Fibroblast of the conjunctiva (primary cell): ENCODE measurements around the gene OR2G3.

Source experiments
- DNase-seq: peaks from one replicate; pipeline ENCODE4 v3.0.0-alpha.2; 2010; ENCODE audit warnings: low read depth

Gene OR2G3

DNA sequence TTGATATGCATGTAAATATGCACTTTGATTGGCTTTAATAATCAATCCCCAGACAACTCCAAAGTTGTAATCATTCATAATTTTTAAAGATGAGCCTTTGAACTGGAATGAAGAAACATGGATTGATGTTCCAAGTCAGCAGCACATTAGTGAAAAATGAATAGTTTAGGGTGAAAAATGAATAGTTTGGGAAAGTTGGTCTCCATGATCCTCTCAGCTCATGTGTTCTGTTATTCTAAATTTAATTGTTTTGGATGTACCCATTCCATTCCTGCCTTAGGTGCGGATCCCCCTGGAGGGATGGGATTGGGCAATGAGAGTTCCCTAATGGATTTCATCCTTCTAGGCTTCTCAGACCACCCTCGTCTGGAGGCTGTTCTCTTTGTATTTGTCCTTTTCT, at the start of gene OR2G3:
Gene OR2G3, plus strand, starts transcription at position 301 of the 400 bp plus-strand sequence. Its CDS starts 0 bp downstream, at position 301.
- no peak for DNase-seq

DNA sequence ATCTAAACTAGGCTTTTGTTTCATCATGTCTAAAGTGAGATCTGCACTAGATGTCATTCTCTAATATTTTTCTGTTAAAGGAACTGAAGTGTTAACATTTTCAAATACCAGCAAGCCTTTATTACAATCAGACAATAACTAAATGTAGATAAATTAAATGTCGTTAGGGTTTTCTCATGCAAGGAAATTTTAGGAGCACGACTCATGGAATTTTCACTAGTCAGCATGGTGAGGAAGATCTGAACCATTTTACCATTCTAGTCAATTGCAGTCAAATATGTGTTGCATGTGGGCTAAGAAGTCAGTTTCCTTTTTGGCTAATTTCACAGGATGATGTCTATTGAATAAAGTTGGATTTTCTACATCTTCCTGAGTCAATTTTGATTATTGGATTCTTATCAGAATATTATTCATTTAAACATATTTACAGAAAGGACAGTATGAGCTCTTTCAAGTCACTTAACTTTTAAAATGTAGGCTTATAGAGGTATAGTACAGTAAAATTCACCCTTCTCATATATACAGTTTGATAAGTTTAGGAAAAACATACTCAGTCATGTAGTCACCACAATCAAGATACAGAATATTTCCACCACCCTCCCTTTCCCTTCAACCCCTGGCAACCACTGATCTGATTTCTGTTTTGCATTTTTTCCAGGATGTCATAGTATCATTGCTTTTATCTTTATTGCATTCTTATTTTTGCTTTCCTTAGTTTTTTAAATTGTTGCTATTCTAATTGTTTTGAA, 47.3 kb upstream of the OR2G3 start:
- no peak for DNase-seq

- DNase-seq = no peak
These were observed 43.7 kb upstream of the OR2G3 start for GRCh38 chr1:247561711-247562110.

- DNase-seq = no peak
These were observed 43.2 kb upstream of the OR2G3 start for GRCh38 chr1:247562198-247562597.

- no peak for DNase-seq
These were observed 31.1 kb upstream of the OR2G3 start for GRCh38 chr1:247574236-247574635.

- DNase-seq = no peak
These were observed 30.7 kb upstream of the OR2G3 start for GRCh38 chr1:247574664-247575063.

GRCh38 chr1:247576514-247576913, 28.9 kb upstream of the OR2G3 start:
- DNase-seq = no peak

DNA sequence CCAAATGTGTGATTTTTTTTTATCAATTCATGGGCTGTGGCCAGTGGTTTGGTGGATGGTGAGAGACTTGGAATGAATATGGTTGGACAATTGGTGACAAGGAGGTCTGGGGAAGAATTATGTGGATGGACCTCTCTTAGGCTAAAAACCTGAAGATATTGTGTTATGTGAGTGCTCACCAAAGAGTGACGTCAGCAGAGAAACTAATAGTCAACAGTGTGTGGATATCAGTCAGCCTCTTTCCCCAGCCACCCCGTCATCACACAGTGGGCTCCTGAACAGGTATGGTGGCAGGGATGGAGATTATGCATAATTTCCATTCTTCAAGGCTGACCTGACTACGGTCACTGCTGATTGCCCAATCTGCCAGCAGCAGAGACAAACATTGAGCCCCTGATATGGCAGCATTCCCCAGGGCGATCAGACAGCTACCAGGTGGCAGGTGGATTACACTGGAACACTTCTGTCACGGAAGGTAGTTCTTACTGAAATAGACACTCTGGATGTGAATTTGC, 26.4 kb upstream of the OR2G3 start:
- DNase-seq = no peak

DNA sequence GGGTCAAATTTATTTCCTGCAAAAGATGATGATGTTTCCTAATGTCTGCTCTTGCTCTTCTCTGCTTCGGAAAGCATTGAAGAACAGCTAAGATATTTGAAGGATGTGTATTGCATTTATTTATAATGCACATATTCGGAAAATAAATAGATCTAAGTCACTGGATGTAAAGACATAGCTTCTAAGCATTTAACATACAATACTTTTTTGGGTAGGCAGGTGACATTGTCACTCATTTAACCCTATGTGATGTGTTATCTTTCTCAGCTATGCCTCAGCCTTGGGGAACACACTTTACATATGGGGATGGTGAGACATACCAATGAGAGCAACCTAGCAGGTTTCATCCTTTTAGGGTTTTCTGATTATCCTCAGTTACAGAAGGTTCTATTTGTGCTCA, 17.3 kb upstream of the OR2G3 start, which contains the start of gene OR2G2:
Gene OR2G2, plus strand, starts transcription at position 301 of the 400 bp plus-strand sequence. Its CDS starts 0 bp downstream, at position 301.
- no peak for DNase-seq

GRCh38 chr1:247613405-247613804, 8.0 kb downstream of the OR2G3 start:
- no peak for DNase-seq

- DNase-seq = no peak
These were observed 9.2 kb downstream of the OR2G3 start for GRCh38 chr1:247614625-247615024.

DNA sequence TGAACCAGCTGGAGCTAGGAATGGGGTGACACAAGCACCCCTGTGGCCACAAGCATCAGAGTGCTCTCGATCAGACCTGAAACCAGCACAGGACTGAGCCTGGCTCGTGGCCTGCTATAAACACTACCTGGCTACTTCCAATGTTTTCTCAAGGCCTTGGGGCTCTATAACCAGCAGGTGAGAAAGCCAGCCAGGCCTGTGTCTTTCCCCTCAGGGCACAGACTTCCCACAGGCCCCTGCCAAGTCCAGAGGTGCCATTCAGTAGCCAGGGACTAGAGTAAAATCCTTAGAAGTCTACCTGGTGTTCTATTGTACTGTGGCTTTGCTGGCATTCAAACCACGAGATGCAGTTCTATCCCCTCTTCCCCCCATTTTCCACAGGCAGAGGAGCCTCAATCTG, 22.6 kb downstream of the OR2G3 start:
- no peak for DNase-seq

DNA sequence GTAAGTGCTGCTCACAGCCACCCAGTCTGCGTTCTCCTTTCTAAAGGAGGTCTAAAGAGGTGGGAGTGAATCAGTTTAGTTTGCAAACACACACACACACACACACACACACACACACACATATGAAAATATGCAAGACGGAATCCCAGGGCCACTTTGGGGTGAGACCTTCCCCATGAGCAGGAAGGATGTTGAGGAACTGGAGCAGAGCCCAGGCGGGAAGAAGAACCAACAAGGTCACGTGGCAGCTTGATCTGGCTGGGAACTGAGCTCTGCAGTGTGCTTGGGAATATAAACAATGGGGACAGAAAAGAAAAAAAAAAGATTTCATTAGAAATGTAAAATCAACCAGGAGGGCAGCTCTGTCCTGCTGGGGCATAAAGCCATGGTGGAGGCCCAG, 32.6 kb downstream of the OR2G3 start:
- no peak for DNase-seq

- no peak for DNase-seq
These were observed 33.4 kb downstream of the OR2G3 start for GRCh38 chr1:247638781-247639180.

DNA sequence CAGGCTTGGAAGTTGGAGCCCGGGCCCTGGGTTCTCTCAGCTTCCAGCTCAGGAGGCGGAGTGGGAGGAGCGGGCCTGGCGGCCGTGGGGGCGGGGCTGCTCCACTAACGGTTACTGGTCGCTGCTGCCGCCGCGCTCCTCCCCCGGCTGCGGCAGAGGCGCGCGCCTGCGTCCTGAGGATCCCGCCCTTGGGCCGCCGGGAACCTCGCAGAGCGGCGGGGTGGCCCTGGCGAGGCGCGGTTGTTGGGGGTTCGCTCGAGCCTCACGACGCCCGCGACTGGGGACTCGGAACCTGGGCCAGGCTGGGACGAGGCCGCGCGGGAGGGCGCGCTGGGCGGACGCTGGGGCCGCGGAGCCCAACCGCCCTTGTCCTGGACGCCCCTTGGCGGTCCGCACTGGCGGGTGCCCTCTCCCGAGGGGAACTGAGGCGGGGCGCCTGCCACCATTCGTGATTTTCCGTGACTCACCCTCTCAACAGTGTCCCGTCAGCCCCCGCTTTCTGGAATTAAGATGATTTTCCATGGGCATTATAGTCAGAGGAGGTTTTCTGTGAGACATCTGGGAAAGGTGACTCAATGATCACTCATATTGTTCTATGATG, 34.1 kb downstream of the OR2G3 start:
- no peak for DNase-seq

DNA sequence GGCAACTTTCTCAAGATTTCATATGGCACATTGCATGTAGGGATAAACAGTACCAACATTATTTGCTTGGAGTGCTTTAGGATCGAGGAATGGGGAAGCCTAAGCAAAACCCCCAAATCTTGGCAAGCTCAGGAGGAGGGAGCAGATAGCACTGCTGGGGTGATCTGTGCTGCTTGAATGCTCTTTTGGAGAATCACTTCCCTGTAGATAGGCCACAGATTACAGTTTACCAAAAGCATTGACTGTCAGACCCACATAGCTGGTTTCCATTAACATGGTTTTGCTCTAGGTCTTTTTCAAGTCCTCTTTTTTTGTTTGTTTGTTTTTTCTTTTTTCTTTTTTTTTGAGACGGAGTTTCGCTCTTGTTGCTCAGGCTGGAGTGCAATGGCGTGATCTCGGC, 37.4 kb downstream of the OR2G3 start:
- no peak for DNase-seq

GRCh38 chr1:247646867-247647266, 41.5 kb downstream of the OR2G3 start:
- DNase-seq = no peak

DNA sequence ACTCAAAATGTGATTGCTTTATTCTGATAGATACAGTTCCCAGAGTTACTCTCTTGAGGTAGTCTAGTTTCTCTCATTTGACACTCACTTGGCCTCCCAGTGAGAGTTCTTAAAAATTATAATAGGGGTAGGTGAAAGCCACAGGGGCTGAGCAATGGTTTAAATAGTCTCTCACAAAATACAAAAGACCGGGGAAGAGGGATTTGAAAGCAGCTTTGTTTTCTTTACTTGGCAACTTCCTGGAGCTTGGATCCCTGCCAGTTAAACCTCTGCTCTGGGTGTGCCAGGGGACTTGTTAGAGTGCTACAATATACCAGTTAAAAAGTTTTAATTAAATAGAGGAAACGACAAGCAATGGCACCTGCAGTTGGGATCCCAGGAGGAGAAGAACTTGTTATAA, 42.5 kb downstream of the OR2G3 start:
- DNase-seq = no peak

- no peak for DNase-seq
These were observed 47.7 kb downstream of the OR2G3 start for GRCh38 chr1:247653040-247653439.
